NB4 (cell line): ENCODE measurements around the gene RAB33A.
"Not testable (repeated sequence)": the region's sequence is repeated elsewhere in the genome, so short reads cannot be mapped to it uniquely, and the experiment has no call there.

Experiments
- DNase-seq: peaks from one replicate; pipeline ENCODE4 v3.0.0; 2010; ENCODE audit warnings: low read depth
- H3K4me3 ChIP-seq: one replicate; pipeline ENCODE4 v1.5.1; 2011; ENCODE audit warnings: mild to moderate bottlenecking, low read depth, low read length, moderate library complexity
- CTCF ChIP-seq: IDR thresholded peaks from one replicate; pipeline ENCODE4 v1.5.1; 2012; ENCODE audit warnings: low read depth, low read length
- MAX ChIP-seq: IDR thresholded peaks from 2 replicates; pipeline ENCODE4 v1.6.1; 2011; ENCODE audit warnings: low read depth, low read length
- MYC ChIP-seq: IDR thresholded peaks from 2 replicates; pipeline ENCODE4 v1.6.1; 2011; ENCODE audit warnings: low read depth, low read length
- POLR2A ChIP-seq: IDR thresholded peaks from 2 replicates; pipeline ENCODE4 v1.6.1; 2011; ENCODE audit warnings: mild to moderate bottlenecking; ENCODE audit not compliant: insufficient read length; ENCODE audit errors: extremely low read depth

RAB33A gene

GRCh38 chrX:130224810-130225209 is 53.0 kb downstream of the RAB33A start:
- DNase-seq, result peak; percentile 72
- no peak overlapping the region for H3K4me3 ChIP-seq
- no peak for TF ChIP-seq MAX
- no peak for TF ChIP-seq POLR2A
- TF ChIP-seq MYC, result no peak
- no peak for TF ChIP-seq CTCF

- DNase-seq, result no peak
- H3K4me3 ChIP-seq, result no peak overlapping the region
- no peak for TF ChIP-seq CTCF
- no peak for TF ChIP-seq MYC
- no peak for TF ChIP-seq POLR2A
- no peak for TF ChIP-seq MAX
These were observed 57.1 kb downstream of the RAB33A start for GRCh38 chrX:130228871-130229270.

- not testable (repeated sequence) for H3K4me3 ChIP-seq, DNase-seq
These were observed 59.4 kb downstream of the RAB33A start for GRCh38 chrX:130231184-130231583.
